Right renal cortex interstitium (tissue), 3 donors: Measurements from ENCODE around the gene KLHL17. TPM values are rescaled to one million over a fixed set of nuclear protein-coding genes. Genes with fewer than 3 reads are reported as not detected.
"Not testable (repeated sequence)": the region's sequence is repeated elsewhere in the genome, so short reads cannot be mapped to it uniquely, and the experiment has no call there.

Source experiments
- DNase-seq, 3 donors: peaks; one replicate each; pipeline ENCODE4 v3.0.0-alpha.2; 2013; ENCODE audit warnings: low read depth in 3 of 3, low spot score in 2 of 3
- polyA plus RNA-seq, 3 donors: library from polyadenylated mRNA; unstranded; fragments of 120-200 nt; gene quantifications; one replicate each; pipeline ENCODE4 v1.2.1, GENCODE V29; 2013; ENCODE audit not compliant: insufficient read length in 3 of 3

The KLHL17 gene
- polyA plus RNA-seq, 3 donors: 6.5 to 8.0 (median 6.5) TPM

DNA sequence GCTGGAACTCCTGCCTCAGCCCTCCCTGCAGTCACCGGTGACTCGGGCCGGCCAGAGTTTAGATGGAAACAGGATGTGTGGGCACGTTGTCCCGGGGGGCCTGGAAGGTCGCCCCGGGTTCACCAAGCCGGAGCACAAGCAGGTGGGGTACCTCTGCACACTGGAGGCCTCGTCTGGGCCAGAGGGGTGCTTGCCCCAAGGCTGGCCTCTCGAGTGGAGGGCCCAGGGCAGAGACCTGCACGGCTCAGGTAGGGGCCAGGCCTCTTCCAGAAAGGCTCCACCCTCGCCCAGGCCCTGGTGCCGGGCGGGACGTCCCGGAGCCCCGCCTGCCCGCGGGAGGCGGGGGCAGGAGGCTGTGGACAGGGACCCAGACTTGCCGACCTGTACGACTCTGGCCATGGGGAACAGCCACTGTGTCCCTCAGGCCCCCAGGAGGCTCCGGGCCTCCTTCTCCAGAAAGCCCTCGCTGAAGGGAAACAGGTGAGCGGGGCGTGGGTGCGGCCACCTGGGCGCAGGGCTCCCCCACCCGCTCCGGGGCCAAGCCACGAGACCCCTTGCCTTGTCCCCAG, 5.8 kb downstream of the KLHL17 start, which contains the start of gene PLEKHN1:
PLEKHN1 (plus strand) TSS at position 348 of the 569 bp plus-strand sequence; CDS start at position 398, 50 bp downstream.
- no peak for DNase-seq

DNA sequence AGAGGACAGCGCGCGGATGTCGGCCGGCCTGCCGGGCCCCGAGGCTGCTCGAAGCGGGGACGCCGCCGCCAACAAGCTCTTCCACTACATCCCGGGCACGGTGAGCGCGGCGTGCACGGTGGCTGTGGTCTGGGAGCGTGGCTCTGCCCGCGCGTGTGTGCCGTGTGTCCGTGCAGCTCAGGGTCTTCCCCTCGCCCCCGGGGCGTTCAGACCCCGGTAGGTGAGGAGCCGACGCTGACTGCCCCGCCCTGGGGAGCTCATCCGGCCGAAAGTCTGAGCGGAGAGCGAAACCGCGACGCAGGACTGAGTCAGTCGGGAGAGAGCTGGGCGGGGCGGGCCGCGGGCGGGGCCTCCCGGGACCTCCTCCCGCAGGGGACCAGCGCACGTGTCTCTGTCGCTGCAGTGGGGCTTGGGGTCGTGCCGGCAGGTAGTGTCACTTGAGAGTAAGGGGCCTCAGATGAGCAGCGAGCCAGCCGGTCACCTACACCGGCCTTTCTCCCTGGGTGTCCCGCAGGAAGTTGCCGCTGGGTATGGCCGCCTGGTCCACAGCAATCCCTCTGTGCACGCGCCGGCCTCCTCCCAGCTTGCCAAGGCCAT, 6.4 kb downstream of the KLHL17 start:
- no peak for DNase-seq

- no peak for DNase-seq
Observed at GRCh38 chr1:967466-968343, 7.3 kb downstream of the KLHL17 start.

GRCh38 chr1:969260-969855, 9.0 kb downstream of the KLHL17 start:
- DNase-seq: no peak

- no peak for DNase-seq
Observed at GRCh38 chr1:970242-970972, 10.0 kb downstream of the KLHL17 start.

DNA sequence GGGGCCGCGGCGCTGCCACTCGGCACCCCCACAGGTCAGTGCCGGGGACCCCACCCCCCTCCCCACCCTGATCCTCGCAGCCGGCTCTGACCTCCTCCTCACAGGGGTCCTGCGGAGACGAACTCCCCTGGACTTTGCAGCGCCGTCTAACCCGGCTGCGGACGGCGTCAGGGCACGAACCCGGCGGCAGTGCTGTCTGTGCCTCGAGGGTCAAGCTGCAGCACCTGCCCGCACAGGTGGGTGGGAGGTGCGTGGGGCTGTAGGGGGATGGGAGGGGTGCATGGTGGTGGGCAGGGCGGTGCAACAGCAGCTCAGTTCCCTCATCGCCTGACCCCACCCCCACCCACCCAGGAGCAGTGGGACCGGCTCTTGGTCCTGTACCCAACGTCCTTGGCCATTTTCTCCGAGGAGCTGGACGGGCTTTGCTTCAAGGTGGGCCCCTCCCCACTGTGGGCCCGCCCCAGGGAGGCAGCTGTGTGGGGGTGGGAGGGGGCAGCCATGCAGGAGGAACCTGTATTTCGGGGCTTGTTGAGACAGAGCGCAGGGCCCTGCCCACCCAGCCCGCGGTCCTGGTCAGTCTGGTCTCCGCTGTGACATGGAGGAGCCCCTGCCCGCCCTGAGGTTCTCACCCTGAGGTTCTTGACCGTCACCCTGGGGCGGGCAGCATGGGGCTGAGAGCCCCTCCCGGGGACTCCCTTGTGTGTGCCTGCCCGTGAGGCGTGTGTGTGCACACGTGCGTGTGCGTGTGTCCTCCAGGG, 10.8 kb downstream of the KLHL17 start:
- DNase-seq: no peak

GRCh38 chr1:971751-972506, 11.5 kb downstream of the KLHL17 start:
- no peak for DNase-seq

DNA sequence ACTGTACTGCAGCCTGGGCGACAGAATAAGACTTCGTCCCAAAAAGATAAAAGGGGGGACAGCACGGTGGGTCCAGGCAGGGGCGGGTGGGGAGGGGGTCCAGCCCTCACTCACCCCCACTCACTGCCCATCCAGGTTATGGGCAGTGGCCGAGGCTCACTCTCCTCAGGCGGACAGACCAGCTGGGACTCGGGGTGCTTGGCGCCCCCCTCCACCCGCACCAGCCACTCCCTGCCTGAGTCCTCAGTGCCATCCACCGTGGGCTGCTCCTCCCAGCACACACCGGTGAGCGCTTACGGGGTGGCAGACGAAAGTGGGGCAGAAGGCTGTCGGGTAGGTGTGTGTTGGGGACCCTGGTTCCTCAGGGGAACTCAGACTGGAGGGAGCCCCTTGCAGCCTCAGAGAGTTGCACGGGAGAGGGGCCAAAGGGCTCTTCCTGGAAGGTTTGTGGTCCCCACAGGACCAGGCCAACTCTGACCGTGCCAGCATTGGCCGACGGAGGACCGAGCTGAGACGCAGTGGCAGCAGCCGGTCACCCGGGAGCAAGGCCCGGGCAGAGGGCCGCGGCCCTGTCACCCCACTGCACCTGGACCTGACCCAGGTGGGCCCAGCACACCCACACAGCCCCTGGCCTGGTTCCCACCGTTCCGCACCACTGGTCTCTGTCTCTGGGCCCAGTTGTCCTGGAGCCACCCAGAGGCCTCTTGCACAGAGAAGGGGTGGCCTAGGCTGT, 12.5 kb downstream of the KLHL17 start:
- no peak for DNase-seq

- no peak for DNase-seq
Observed at GRCh38 chr1:973459-974292, 13.3 kb downstream of the KLHL17 start.

- no peak for DNase-seq
Observed at GRCh38 chr1:974293-974640, 13.9 kb downstream of the KLHL17 start.

DNA sequence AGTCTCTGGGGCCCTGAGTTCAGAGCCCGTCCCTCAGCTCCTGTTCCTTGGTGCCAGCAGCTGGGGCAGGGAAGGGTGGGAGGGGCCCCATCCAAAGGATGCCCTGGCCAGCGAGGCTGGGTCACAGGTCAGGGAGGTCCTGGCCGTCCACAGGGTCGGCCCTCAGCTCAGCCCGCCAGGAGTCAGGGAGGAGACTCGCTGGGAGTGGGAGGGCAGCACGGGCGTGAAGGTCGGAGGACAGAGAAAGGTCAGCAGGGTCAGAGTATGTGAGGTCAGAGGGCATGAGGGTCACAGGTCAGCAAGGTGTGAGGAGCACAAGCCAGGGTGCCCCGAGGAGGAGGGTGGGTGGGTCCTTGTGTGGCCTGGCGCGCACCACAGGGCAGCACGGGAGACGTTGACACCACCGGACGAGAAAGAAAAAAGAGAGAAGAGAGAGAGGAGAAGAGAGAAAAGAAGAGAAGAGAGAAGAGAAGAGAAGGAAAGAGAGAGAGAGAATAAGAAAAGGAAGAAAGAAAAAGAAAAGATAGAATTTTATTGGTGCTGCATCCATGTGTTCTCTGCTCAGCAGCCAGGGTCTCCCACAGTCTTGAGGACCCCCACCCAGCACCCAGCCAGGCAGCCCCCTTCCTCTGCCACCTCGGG, 14.4 kb downstream of the KLHL17 start:
- no peak for DNase-seq

- no peak for DNase-seq
Observed at GRCh38 chr1:975365-975764, 15.0 kb downstream of the KLHL17 start.

GRCh38 chr1:975896-976683, 15.7 kb downstream of the KLHL17 start:
- no peak for DNase-seq

- not testable (repeated sequence) for DNase-seq
Observed at GRCh38 chr1:976791-977190, 16.4 kb downstream of the KLHL17 start.

DNA sequence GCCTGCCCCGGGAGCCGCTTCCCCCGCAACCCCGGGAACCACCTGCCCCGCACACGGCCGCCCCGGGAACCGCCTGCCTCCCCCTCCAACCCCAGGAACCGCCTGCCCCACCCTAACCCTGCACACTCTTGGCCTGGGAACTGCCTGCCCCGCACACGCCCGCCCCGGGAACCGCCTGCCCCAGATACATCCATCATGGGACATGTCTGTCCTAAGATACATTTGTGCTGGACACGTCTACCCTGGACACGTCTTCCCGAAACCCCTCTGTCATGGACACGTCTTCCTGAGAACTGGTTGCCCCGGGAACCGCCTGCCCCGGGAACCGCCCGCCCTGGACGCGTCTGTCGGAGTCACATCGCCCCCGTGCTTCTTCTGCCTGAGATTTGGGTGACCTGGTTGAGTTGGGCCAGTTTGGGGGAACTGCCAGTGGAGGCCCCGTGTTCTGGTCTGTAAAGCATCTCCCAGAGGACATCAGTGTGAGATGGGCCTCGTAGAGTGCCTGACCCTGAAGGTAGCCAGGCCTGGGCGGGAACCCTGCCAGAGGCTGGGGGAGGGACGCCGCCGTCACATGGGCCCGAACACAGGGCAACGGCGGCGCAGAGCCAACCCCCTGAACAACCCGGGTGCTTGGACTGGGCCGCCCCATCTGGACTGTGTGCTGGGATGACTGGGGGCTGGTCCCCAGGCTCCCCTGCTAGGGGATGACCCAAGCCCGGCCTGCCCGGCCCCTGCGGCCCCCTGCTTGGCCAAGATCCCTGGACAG, 17.9 kb downstream of the KLHL17 start:
- no peak for DNase-seq
